SKM-1 (cell line): ENCODE data around the gene UBA1.

Source experiments
- DNase-seq: peaks from one replicate; lab custom pipeline; 2025; ENCODE audit not compliant: unreplicated experiment; lab: John Stamatoyannopoulos, UW

Gene UBA1

GRCh38 chrX:47193475-47194193 lies at the start of gene UBA1:
Gene UBA1 (plus strand): TSS chrX:47193829. CDS start chrX:47198803, 4,974 bp downstream.
- DNase-seq, result peak; percentile 60

GRCh38 chrX:47143894-47144625 lies 49.6 kb upstream of the UBA1 start:
- DNase-seq, result no peak

DNA sequence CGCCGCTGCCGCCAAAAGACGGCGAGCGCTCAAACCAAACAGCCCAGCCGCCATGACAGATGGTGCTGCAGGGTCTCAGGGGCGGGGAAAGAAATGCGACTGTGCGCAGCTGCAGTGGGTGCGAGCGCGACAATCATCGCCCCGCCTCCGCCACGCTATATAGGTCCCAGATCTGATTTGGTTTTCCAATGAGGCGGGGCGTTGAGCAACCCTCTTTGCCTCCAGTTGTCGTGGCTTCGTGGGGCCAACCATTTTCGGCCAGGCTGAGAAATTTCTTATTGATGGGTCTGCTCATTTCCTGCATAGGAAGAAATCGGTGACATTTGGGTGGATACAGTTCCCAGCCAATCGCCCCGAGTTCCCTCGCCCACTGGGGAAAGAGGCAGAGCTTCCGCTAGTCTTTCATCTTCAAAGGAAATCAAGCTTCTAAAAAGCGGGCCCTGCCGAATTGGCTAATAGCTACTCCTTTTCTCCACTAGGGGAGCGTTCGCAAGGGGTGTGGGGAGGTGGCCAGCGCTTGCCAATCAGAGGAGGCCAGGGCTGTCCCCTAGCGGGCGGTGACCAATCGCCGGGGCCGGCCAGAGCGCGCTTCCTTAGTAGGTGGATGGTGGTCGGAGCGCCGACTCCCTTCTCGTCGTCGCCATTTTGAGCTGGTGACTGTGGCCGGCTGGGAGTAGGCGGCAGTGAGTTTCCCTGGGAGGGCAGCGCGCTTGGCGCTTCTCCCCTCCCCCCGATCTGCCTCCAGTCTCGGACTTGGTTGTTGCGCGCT lies 48.8 kb upstream of the UBA1 start, which contains the start of the genes NDUFB11 and RBM10:
NDUFB11 (minus strand) TSS at position 77 of the 769 bp plus-strand sequence; CDS start at position 54, 23 bp downstream.
RBM10 (plus strand) TSS at position 596 of the 769 bp plus-strand sequence. CDS start 2,261 bp downstream, outside the sequence.
- DNase-seq, result peak; percentile 83

- no peak for DNase-seq
Observed at GRCh38 chrX:47145395-47146120, 48.1 kb upstream of the UBA1 start.

DNA sequence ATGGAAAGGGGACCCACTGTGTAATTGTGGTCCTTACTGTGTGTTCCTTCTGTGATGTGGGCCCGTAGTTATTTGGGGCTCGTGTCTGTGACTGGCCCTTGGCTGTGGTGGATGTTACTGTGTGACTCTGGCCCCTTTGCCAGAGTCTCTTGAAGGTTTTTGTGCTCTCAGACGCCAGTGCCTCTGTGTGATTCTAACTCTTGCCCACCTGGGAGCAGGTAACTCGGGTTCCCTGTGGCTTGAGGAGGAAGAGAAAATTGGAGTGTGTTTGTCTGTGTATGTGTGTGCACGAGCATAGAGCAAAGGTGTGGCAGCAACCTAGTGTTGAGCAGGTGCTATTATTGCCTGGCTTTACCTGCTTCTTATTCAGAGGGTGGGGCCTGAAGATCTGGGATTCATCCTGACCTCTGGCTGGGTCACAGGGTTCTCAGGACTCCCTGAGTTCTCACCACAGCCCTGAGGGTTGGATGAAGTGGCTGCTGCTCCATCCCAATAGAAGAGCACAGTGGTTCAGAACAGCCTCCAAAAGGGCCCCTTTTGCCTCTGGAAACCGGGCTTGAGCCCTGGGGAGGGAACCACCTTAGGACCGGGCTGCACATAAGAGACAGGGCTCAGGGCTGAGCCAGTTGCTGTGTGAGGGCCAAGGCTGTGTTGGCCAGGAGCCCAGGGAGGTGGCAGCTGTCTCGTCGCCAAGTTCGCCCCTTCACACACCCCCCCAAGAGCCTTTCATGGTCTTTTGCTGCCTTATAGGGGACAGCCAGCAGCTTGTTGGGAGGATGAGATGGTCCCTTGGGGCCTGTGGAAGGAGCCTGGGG lies 47.3 kb upstream of the UBA1 start:
- DNase-seq, result no peak

DNA sequence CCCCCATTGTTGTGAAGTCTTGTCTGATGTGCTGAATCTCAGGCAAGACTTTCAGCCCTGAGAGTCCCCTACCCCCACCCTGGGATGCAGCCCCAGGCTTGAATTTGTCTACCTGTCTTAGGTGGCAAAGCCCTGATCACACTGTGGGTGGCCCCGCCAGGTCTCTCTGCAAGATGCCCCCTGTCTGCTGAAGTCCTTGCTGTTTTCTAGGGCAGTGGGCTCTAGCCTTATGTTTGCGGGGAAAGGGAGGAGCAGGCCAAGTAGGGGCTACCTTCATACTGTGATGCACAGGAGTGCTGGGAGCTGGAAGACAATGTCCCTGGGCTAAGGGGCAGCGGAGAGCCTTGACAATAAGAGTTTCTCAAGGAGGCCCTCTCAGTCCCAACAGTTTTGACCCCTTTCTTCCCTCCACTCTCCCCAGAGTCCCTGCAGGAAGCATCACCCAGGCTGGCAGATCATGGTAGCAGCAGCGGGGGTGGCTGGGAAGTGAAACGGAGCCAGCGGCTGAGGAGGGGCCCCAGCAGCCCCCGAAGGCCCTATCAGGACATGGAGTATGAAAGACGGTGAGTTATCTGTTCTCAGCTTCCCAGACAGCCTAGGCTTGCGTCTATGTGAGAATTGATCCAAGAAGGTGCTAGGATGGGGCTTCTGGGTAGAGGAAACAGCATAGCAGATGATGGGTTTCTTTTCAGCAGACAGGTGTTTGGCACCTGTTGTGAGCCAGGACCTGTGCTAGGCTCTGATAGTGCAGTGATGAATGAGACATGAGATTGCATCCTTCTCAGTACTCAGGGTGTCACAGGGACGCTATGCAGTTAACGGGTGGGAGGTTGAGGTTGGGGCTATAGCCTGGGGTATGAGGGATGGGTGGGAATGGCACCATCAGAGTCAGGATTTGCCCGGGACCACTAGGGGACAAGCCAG lies 46.4 kb upstream of the UBA1 start:
- DNase-seq, result no peak

DNA sequence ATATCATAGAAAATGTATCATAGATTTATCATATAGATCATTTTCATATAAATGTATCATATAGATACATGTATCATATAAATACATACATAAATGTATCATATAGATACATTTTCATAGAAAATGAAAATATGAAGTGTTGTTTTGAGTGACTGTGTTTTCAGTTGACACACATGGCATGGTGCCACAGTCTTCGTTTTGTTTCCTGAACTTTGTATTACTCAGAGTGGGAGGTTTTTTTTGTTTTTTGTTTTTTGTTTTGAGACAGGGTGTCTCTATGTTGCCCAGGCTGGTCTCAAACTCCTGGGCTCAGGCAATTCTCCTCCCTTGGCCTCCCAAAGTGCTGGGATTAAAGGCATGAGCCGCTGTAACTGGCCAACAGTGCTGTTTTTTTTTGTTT lies 44.7 kb upstream of the UBA1 start:
- no peak for DNase-seq

DNA sequence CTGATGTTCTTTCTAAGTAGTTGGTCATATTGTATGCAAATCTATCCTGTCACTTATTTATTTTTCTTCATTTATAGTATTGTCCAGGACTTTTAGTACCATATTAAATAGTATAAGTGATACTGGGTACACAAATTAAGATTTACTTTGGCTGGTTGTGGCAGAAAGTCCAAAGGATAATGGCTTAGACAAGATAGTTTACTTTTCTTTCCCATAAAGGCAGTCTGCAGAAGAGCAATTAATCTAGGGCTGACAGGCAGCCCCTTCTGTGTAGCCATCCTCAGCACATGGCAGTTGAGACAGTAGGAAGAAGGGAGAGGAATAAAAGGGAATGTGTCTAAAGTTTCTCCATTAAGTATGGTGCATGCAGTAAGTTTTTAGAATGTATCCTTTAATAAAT lies 42.2 kb upstream of the UBA1 start:
- no peak for DNase-seq

- DNase-seq, result no peak
Observed at GRCh38 chrX:47156611-47157520, 36.8 kb upstream of the UBA1 start.

- no peak for DNase-seq
Observed at GRCh38 chrX:47158131-47158530, 35.5 kb upstream of the UBA1 start.

DNA sequence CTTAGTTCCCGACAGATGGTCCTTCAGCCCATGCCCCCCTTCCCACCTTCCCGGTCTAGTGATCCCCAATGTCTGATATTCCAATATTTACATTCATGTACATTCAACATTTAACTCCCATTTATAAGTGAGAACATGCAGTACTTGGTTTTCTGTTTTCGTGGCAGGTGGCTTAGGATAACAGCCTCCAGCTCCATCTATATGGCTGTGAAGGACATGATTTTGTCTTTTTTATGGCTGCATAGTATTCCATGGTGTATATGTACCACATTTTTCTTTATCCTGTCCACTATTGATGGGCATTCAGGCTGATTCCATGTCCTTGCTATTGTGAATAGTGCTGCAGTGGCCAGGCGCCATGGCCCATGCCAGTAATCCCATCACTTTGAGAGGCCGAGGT lies 34.8 kb upstream of the UBA1 start:
- no peak for DNase-seq

GRCh38 chrX:47160781-47161180 lies 32.8 kb upstream of the UBA1 start:
- DNase-seq, result no peak

GRCh38 chrX:47162927-47163583 lies 30.6 kb upstream of the UBA1 start:
- no peak for DNase-seq

- no peak for DNase-seq
Observed at GRCh38 chrX:47164420-47164819, 29.2 kb upstream of the UBA1 start.

DNA sequence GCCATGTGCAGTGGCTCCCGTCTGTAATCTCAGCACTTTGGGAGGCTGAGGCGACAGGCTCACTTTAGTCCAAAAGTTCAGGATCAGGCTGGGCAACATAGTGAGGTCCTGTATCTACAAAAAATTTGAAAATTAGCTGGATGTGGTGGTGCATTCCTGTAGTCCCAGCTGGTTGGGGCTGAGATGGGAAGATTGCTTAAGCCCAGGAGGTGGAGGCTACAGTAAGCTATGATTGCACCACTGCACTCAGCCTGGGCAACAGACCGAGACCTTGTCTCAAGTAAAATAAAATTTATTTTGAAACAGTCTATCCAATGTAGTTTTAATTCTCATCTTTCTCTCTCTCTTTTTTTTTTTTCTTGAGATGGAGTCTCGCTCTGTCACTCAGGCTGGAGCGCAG lies 27.5 kb upstream of the UBA1 start:
- DNase-seq, result no peak

DNA sequence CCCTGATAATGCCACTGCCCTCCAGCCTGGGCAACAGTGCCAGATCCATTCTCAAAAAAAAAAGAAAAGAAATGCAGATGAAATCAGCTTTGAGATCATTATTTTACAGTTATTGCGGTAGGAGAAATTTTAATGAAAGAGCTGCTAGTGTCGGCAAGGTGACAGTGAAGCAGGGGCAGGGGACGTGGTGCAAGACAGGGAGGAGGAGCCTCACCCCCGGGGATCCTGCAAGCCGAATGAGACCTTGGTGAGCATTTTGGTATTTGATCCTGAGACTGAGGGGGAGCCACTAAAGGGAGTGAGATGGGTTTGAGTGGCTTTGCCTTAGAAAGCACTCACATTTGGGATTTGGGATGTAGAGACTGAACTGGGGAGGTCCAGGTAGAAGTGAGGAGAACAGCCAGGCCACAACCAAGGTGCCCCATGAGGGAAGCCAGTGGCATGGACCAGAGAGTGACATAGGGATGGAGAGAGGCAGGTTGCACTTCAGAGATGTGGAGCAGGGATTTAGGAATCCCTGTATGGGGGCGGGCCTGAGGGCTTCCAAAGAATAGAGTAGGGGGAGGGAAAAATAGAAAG lies 25.0 kb upstream of the UBA1 start:
- no peak for DNase-seq

GRCh38 chrX:47169273-47169672 lies 24.4 kb upstream of the UBA1 start:
- no peak for DNase-seq
